Ovary (tissue), 3 donors: ENCODE data around the gene DOCK11.

Experiments used
- CTCF ChIP-seq, 3 donors: fragments of 450-650 bp in 2 of 3; fragments of 200-600 bp in 1 of 3; IDR thresholded peaks; one replicate each; pipeline versions ENCODE4 v1.5.1 to v1.8.0; 2016 to 2022; ENCODE audit warnings: antibody characterized with exemption in 3 of 3, mild to moderate bottlenecking in 1 of 3
- EP300 ChIP-seq: sonication (generic); formaldehyde crosslinking; IDR thresholded peaks from one replicate; pipeline ENCODE4 v1.6.1; 2017; ENCODE audit warnings: antibody characterized with exemption
- POLR2A ChIP-seq: fragments of 450-650 bp; IDR thresholded peaks from one replicate; pipeline ENCODE4 v1.6.1; 2017; ENCODE audit warnings: antibody characterized with exemption, mild to moderate bottlenecking, moderate library complexity
- donor health status: DM: no; HTN: no; CAD: no.

DNA sequence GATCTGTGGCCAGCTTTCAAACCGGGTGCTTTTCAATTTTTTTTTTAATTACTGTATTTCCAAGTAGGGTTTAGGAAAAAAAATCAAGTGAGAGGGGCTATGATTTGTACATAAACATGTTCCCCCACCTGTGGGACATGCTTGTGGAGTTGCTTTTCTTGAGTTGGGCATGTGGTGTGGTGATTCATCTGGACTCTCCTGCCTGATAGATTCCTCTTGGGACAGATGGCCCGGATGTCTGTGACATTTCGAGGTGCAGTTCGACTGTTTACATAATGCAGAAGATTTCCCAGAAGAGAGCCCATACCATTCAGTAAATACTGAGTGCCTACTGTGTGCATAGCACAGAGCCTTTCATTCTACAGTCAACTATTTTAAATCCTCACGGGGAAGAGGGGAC, 49.9 kb downstream of the DOCK11 start:
- no peak for TF ChIP-seq CTCF (IDR thresholded peaks at IDR 0.05)
- no peak for TF ChIP-seq POLR2A
- no peak for TF ChIP-seq EP300
